IPS-NIHi11 (cell line): ENCODE data around the gene ATP11A.

Source experiments
- DNase-seq: peaks from one replicate; pipeline ENCODE4 v3.0.0; 2012; ENCODE audit warnings: mixed read lengths, low spot score

Gene ATP11A

GRCh38 chr13:112743451-112744167, 53.8 kb downstream of the ATP11A start:
- no peak for DNase-seq

- no peak for DNase-seq
Observed at GRCh38 chr13:112744168-112745021, 54.6 kb downstream of the ATP11A start.

GRCh38 chr13:112746044-112746443, 56.2 kb downstream of the ATP11A start:
- DNase-seq = no peak

GRCh38 chr13:112747256-112747655, 57.4 kb downstream of the ATP11A start:
- DNase-seq = no peak

GRCh38 chr13:112748947-112749735, 59.3 kb downstream of the ATP11A start:
- no peak for DNase-seq

- DNase-seq = no peak
Observed at GRCh38 chr13:112750570-112750969, 60.7 kb downstream of the ATP11A start.

GRCh38 chr13:112751617-112752016, 61.8 kb downstream of the ATP11A start:
- no peak for DNase-seq

- no peak for DNase-seq
Observed at GRCh38 chr13:112752211-112752610, 62.4 kb downstream of the ATP11A start.

GRCh38 chr13:112752711-112753541, 63.1 kb downstream of the ATP11A start:
- no peak for DNase-seq

- no peak for DNase-seq
Observed at GRCh38 chr13:112753833-112754232, 64.0 kb downstream of the ATP11A start.

- no peak for DNase-seq
Observed at GRCh38 chr13:112754281-112755025, 64.6 kb downstream of the ATP11A start.

- DNase-seq = no peak
Observed at GRCh38 chr13:112755331-112755730, 65.5 kb downstream of the ATP11A start.

GRCh38 chr13:112756081-112756480, 66.2 kb downstream of the ATP11A start:
- DNase-seq = no peak

GRCh38 chr13:112756511-112756966, 66.7 kb downstream of the ATP11A start:
- no peak for DNase-seq

GRCh38 chr13:112756967-112757758, 67.3 kb downstream of the ATP11A start:
- DNase-seq = no peak

GRCh38 chr13:112757759-112758086, 67.9 kb downstream of the ATP11A start:
- DNase-seq = no peak

- DNase-seq = no peak
Observed at GRCh38 chr13:112759053-112759452, 69.2 kb downstream of the ATP11A start.

GRCh38 chr13:112759827-112760226, 70.0 kb downstream of the ATP11A start:
- no peak for DNase-seq

- no peak for DNase-seq
Observed at GRCh38 chr13:112760435-112760834, 70.6 kb downstream of the ATP11A start.

- no peak for DNase-seq
Observed at GRCh38 chr13:112760931-112761330, 71.1 kb downstream of the ATP11A start.
